Suprapubic skin (tissue), 4 donors: ENCODE results near the gene POLQ. TPM values are rescaled to one million over a fixed set of nuclear protein-coding genes. Genes with fewer than 3 reads are reported as not detected.

Experiments
- DNase-seq, 2 donors: peaks; one replicate each; pipeline ENCODE4 v3.0.0-alpha.2; 2019; ENCODE audit warnings: low spot score in 2 of 2
- H3K27ac ChIP-seq: fragments of 200-600 bp; sonication (generic); one replicate; pipeline ENCODE4 v1.5.1; 2019
- H3K27me3 ChIP-seq: fragments of 200-600 bp; sonication (generic); one replicate; pipeline ENCODE4 v1.5.1; 2019
- H3K36me3 ChIP-seq: fragments of 200-600 bp; sonication (generic); one replicate; pipeline ENCODE4 v1.5.1; 2019
- H3K4me1 ChIP-seq: fragments of 200-600 bp; sonication (generic); one replicate; pipeline ENCODE4 v1.5.1; 2019
- H3K4me3 ChIP-seq: fragments of 200-600 bp; sonication (generic); one replicate; pipeline ENCODE4 v1.5.1; 2019; ENCODE audit warnings: mild to moderate bottlenecking
- H3K9me3 ChIP-seq: fragments of 200-600 bp; sonication (generic); one replicate; pipeline ENCODE4 v1.5.1; 2019
- EP300 ChIP-seq: sonication (generic); formaldehyde crosslinking; IDR thresholded peaks from one replicate; pipeline ENCODE4 v1.6.1; 2017; ENCODE audit warnings: antibody characterized with exemption
- POLR2A ChIP-seq, 2 donors: fragments of 450-650 bp; IDR thresholded peaks; one replicate each; pipeline ENCODE4 v1.6.1; 2017; ENCODE audit warnings: antibody characterized with exemption in 2 of 2, mild to moderate bottlenecking in 2 of 2, moderate library complexity in 2 of 2
- POLR2AphosphoS5 ChIP-seq, 3 donors: sonication (generic); formaldehyde crosslinking; IDR thresholded peaks; one replicate each; pipeline ENCODE4 v1.6.1; 2017; ENCODE audit warnings: antibody characterized with exemption in 3 of 3
- WGBS: methylation state at CpG from one replicate; pipeline ENCODE4 v1.1.5; 2018; 5-methylcytosine and 5-hydroxymethylcytosine counted together
- total RNA-seq, 4 donors: library from RNA; depleted of rRNA; stranded (reverse); fragments of >200 nt; gene quantifications; one replicate each; pipeline ENCODE4 v1.1.0, GENCODE V29; 2016
- TF ChIP-seq, protein P1 (sequence below), 2 donors: fragments of 200-600 bp in 1 of 2; fragments of 450-650 bp in 1 of 2; sonication (generic) in 1 of 2; IDR thresholded peaks; one replicate each; pipeline ENCODE4 v1.5.1; 2016 to 2019; ENCODE audit warnings: antibody characterized with exemption in 2 of 2, mild to moderate bottlenecking in 1 of 2, moderate library complexity in 1 of 2

Gene POLQ
- total RNA-seq, 4 donors from 2014 or later = 0.76 to 2.4 (median 0.84) TPM

GRCh38 chr3:121531269-121531668, 14.5 kb downstream of the POLQ start:
- H3K9me3 ChIP-seq = no peaks in the 10 kb centered on the region
- TF ChIP-seq, protein P1, sequence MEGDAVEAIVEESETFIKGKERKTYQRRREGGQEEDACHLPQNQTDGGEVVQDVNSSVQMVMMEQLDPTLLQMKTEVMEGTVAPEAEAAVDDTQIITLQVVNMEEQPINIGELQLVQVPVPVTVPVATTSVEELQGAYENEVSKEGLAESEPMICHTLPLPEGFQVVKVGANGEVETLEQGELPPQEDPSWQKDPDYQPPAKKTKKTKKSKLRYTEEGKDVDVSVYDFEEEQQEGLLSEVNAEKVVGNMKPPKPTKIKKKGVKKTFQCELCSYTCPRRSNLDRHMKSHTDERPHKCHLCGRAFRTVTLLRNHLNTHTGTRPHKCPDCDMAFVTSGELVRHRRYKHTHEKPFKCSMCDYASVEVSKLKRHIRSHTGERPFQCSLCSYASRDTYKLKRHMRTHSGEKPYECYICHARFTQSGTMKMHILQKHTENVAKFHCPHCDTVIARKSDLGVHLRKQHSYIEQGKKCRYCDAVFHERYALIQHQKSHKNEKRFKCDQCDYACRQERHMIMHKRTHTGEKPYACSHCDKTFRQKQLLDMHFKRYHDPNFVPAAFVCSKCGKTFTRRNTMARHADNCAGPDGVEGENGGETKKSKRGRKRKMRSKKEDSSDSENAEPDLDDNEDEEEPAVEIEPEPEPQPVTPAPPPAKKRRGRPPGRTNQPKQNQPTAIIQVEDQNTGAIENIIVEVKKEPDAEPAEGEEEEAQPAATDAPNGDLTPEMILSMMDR (IDR thresholded peaks at IDR 0.05) = no peak
- H3K4me3 ChIP-seq = no peak overlapping the region
- DNase-seq = no peak
- no peaks in the 10 kb centered on the region for H3K36me3 ChIP-seq
- no peak overlapping the region for H3K27ac ChIP-seq
- no peaks in the 10 kb centered on the region for H3K4me1 ChIP-seq
- no peaks in the 10 kb centered on the region for H3K27me3 ChIP-seq

DNA sequence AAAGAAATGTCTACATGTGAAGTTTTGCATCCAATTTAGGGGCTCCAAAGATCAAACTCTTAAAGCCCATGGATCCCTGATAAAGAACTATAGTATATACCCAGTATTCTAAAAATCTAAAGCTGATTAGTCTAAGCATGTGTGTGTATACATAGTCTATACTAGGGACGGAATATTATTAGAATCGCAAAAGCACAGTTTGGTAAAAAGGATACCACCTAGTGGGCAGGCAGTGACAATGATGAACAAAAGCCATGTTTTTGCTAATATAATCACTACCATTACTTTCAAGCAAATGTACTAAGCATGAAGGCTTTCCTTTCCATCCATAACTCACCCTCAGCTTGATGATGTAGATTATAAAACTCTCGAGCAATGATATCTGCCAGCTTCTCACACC, 16.5 kb downstream of the POLQ start:
- TF ChIP-seq POLR2AphosphoS5 (IDR thresholded peaks at IDR 0.05) (no peak), POLR2A (IDR thresholded peaks at IDR 0.05) (no peak), EP300 (no peak)
- TF ChIP-seq, protein P1 (IDR thresholded peaks at IDR 0.05) = no peak
- no peaks in the 10 kb centered on the region for H3K4me1 ChIP-seq
- DNase-seq = no peak
- no peak overlapping the region for H3K27ac ChIP-seq
- H3K4me3 ChIP-seq = no peak overlapping the region
- no peaks in the 10 kb centered on the region for H3K27me3 ChIP-seq
- H3K9me3 ChIP-seq = no peaks in the 10 kb centered on the region
- no peaks in the 10 kb centered on the region for H3K36me3 ChIP-seq
- 81% methylated on average over 3 of the region's 3 CpGs for WGBS

DNA sequence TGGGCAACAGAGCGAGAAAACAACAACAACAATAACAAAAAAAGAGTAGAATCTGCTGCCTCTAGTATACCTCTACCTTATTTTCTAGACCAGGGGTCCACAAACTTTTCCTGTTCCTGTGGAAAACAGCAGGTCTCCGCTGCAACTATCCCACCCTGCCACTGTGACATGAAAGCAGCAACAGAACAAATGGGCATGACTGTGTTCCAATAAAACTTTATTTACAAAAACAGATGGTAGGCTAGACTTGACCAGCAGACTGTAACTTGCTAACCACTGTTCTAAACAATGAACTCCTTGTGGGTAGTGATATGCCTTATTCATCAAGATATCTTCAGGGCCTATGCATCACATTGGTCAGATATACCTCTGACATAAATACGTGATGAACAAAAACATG, 25.3 kb downstream of the POLQ start:
- DNase-seq = no peak

GRCh38 chr3:121517953-121518655, 27.7 kb downstream of the POLQ start:
- Histone ChIP-seq H3K4me3 (no peak overlapping the region), H3K4me1 (no peaks in the 10 kb centered on the region), H3K9me3 (no peaks in the 10 kb centered on the region), H3K27me3 (no peaks in the 10 kb centered on the region), H3K27ac (no peak overlapping the region), H3K36me3 (no peaks in the 10 kb centered on the region)
- TF ChIP-seq POLR2AphosphoS5 (IDR thresholded peaks at IDR 0.05) (no peak), EP300 (no peak), POLR2A (IDR thresholded peaks at IDR 0.05) (no peak)
- TF ChIP-seq, protein P1 (IDR thresholded peaks at IDR 0.05) = no peak
- 91% methylated on average over 5 of the region's 5 CpGs for WGBS
- DNase-seq = no peak

More for the DNA sequence above, 25.3 kb downstream of the POLQ start:
- no peak overlapping the region for H3K27ac ChIP-seq
- TF ChIP-seq, protein P1 (IDR thresholded peaks at IDR 0.05) = no peak
- TF ChIP-seq POLR2AphosphoS5 (IDR thresholded peaks at IDR 0.05) (no peak), POLR2A (IDR thresholded peaks at IDR 0.05) (no peak), EP300 (no peak)
- H3K27me3 ChIP-seq = no peaks in the 10 kb centered on the region
- no peak overlapping the region for H3K4me3 ChIP-seq
- H3K4me1 ChIP-seq = no peaks in the 10 kb centered on the region
- no peaks in the 10 kb centered on the region for H3K9me3 ChIP-seq
- no peaks in the 10 kb centered on the region for H3K36me3 ChIP-seq
- 96% methylated on average over 3 of the region's 3 CpGs for WGBS

- Histone ChIP-seq H3K4me1 (no peaks in the 10 kb centered on the region), H3K27ac (no peak overlapping the region), H3K27me3 (no peaks in the 10 kb centered on the region), H3K4me3 (no peak overlapping the region), H3K36me3 (no peaks in the 10 kb centered on the region), H3K9me3 (no peaks in the 10 kb centered on the region)
- no peak for DNase-seq
- TF ChIP-seq POLR2A (IDR thresholded peaks at IDR 0.05) (no peak), EP300 (no peak), POLR2AphosphoS5 (IDR thresholded peaks at IDR 0.05) (no peak)
- TF ChIP-seq, protein P1 (IDR thresholded peaks at IDR 0.05) = no peak
These were observed 29.9 kb downstream of the POLQ start for GRCh38 chr3:121515862-121516261.
